IPS-18a (cell line): Measurements from ENCODE around the gene DLG2.

Experiments used
- H3K27ac ChIP-seq: one replicate; pipeline ENCODE4 v1.5.1; 2013; ENCODE audit warnings: low read length
- H3K27me3 ChIP-seq: one replicate; pipeline ENCODE4 v1.6.1; 2013; ENCODE audit warnings: mild to moderate bottlenecking, low read length; ENCODE audit not compliant: control insufficient read depth, insufficient read depth
- H3K36me3 ChIP-seq: one replicate; pipeline ENCODE4 v1.6.1; 2013; ENCODE audit warnings: low read depth, low read length; ENCODE audit not compliant: control insufficient read depth
- H3K4me1 ChIP-seq: one replicate; pipeline ENCODE4 v1.6.1; 2013; ENCODE audit warnings: low read depth, low read length; ENCODE audit not compliant: control insufficient read depth
- H3K4me3 ChIP-seq: one replicate; pipeline ENCODE4 v1.5.1; 2013; ENCODE audit warnings: low read length
- H3K9ac ChIP-seq: one replicate; pipeline ENCODE4 v1.6.1; 2013; ENCODE audit warnings: mild to moderate bottlenecking, low read length, moderate library complexity
- H3K9me3 ChIP-seq: one replicate; pipeline ENCODE4 v1.6.1; 2013; ENCODE audit warnings: low read depth, low read length; ENCODE audit not compliant: control insufficient read depth

Gene DLG2

GRCh38 chr11:84413549-84413948 is 1213.6 kb downstream of the DLG2 start:
- H3K9me3 ChIP-seq, result no peaks in the 10 kb centered on the region
- H3K27ac ChIP-seq, result no peak overlapping the region
- H3K27me3 ChIP-seq, result no peaks in the 10 kb centered on the region
- H3K36me3 ChIP-seq, result no peaks in the 10 kb centered on the region
- no peak overlapping the region for H3K9ac ChIP-seq
- no peak overlapping the region for H3K4me3 ChIP-seq
- H3K4me1 ChIP-seq, result peaks cover 8% of the 10 kb centered on the region

DNA sequence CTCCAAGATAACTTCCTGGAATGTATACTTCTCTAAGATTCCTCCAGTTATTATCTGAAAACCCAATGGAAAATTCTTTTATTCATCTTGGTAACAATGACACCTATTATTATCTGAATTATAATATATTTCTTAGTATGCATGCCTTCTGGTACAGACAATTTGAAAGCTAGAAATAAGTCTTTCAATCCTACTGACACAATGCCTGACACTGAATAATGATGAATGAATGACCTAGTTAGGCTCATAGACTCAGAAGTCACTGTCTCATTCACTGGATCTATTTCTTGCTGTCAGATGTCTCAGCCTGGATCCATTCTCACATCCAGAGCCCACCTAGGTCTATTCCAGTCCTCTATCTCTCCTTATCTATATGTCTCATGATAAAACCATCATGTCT is 1214.3 kb downstream of the DLG2 start:
- Histone ChIP-seq H3K9ac (no peak overlapping the region), H3K27ac (no peak overlapping the region), H3K36me3 (no peaks in the 10 kb centered on the region), H3K4me3 (no peak overlapping the region), H3K27me3 (no peaks in the 10 kb centered on the region), H3K9me3 (no peaks in the 10 kb centered on the region), H3K4me1 (peaks cover 8% of the 10 kb centered on the region)

GRCh38 chr11:84408946-84409411 is 1218.2 kb downstream of the DLG2 start:
- Histone ChIP-seq H3K9me3 (no peaks in the 10 kb centered on the region), H3K27ac (no peak overlapping the region), H3K9ac (no peak overlapping the region)

DNA sequence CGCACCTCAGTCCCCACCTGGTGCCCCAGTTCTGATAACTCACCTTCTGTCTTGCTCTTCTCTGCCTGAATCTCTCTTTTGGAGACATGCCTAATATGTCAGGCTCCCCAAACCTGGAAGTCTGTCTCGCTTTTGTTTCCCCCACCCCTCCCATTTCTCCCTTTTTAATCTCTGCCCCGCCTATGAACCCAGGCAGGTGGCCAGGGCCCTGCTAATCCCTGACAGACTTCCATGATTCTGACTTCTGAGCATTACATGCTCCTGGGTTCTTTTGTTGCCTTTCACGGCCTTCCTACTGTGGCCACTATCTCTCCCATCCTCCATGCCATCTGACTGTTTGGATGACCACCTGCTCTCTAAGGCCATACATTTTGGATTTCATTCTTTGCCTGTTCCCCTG is 1220.1 kb downstream of the DLG2 start:
- H3K36me3 ChIP-seq, result no peaks in the 10 kb centered on the region
- no peaks in the 10 kb centered on the region for H3K9me3 ChIP-seq
- H3K4me3 ChIP-seq, result no peak overlapping the region
- H3K27ac ChIP-seq, result no peak overlapping the region
- no peak overlapping the region for H3K9ac ChIP-seq
- H3K4me1 ChIP-seq, result peaks cover 8% of the 10 kb centered on the region
- H3K27me3 ChIP-seq, result no peaks in the 10 kb centered on the region

More at GRCh38 chr11:84408946-84409411, 1218.2 kb downstream of the DLG2 start:
- H3K27me3 ChIP-seq, result no peaks in the 10 kb centered on the region
- H3K36me3 ChIP-seq, result no peaks in the 10 kb centered on the region
- peaks cover 8% of the 10 kb centered on the region for H3K4me1 ChIP-seq
- H3K4me3 ChIP-seq, result no peak overlapping the region

GRCh38 chr11:84398017-84398626 is 1229.0 kb downstream of the DLG2 start:
- Histone ChIP-seq H3K27ac (no peak overlapping the region), H3K9ac (no peak overlapping the region), H3K4me1 (no peaks in the 10 kb centered on the region), H3K4me3 (no peak overlapping the region), H3K27me3 (no peaks in the 10 kb centered on the region), H3K36me3 (no peaks in the 10 kb centered on the region), H3K9me3 (no peaks in the 10 kb centered on the region)

DNA sequence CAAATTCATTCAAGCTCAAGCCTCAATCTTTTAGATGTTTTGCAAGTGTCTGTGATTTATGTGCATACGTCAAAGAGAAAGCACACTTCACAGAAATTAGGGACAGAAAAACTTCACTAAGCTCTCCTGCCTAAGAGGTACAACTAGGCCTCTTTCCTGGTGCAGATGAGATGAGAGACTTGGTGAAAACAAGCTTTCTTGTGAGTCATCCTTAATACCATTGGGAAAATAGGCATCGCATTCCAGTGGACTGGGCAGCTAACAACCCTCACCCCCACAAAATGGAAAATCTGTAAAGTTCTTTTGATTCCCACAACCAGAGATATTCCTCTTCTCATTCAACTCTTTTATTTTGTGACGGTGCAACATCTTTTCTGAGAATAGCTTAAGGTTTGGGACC is 1230.6 kb downstream of the DLG2 start:
- H3K27ac ChIP-seq, result no peak overlapping the region
- H3K9me3 ChIP-seq, result no peaks in the 10 kb centered on the region
- no peaks in the 10 kb centered on the region for H3K27me3 ChIP-seq
- H3K9ac ChIP-seq, result no peak overlapping the region
- H3K36me3 ChIP-seq, result no peaks in the 10 kb centered on the region
- no peak overlapping the region for H3K4me3 ChIP-seq
- H3K4me1 ChIP-seq, result no peaks in the 10 kb centered on the region

DNA sequence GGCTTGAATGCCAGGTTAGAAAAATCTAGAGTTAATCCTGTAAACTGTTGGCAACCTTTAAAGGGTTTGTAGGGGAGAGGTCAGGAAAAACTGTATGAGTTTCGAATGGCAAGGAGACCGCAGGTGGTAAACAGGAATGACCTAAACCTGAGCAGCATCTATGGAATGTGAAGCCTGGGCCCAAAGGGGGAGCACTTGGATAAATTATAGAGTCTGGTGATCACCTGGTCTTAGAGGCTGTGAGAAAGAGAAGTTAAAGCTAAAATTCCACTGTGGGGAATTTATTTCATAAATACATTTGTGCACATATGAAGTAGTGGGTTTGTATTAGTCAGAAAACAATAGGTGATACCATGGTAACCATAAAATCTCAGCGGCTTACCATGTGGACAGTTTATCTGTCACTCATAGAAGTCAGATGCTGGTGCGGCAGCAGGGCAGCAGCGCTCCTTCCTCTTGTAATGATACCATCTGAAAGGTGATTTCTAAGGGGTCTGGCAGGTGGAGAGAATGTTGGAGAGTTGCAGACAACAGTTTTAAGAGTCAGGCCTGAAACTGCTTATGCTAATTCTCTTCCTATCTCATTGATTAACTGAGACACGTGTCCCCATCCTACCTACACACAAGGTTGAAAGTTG is 1236.6 kb downstream of the DLG2 start:
- H3K4me3 ChIP-seq, result no peak overlapping the region
- H3K27ac ChIP-seq, result no peak overlapping the region
- no peaks in the 10 kb centered on the region for H3K27me3 ChIP-seq

DNA sequence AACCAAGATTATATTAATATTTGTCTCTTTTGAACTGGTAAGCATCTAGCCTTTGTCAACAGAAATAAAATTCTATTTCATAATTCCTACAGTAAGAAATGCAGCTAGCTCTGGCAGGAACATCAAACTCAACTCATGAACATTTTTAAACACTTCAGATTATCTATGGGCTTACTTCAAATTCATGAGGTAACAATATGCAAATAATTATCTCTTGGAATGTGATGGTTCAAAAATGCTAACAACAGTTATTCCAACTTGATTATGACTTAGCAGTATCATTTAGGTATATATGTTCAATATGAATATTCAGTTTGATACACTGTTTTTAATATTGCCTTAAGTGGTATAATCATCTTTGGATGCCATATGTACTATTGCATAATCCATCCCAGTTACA is 1237.4 kb downstream of the DLG2 start:
- H3K36me3 ChIP-seq, result no peaks in the 10 kb centered on the region
- peaks cover 8% of the 10 kb centered on the region for H3K4me1 ChIP-seq
- H3K27me3 ChIP-seq, result no peaks in the 10 kb centered on the region
- H3K9me3 ChIP-seq, result no peaks in the 10 kb centered on the region
- no peak overlapping the region for H3K27ac ChIP-seq
- no peak overlapping the region for H3K9ac ChIP-seq
- H3K4me3 ChIP-seq, result no peak overlapping the region

More for the DNA sequence above, 1236.6 kb downstream of the DLG2 start:
- Histone ChIP-seq H3K9me3 (no peaks in the 10 kb centered on the region), H3K36me3 (no peaks in the 10 kb centered on the region), H3K4me1 (peaks cover 8% of the 10 kb centered on the region), H3K9ac (no peak overlapping the region)

DNA sequence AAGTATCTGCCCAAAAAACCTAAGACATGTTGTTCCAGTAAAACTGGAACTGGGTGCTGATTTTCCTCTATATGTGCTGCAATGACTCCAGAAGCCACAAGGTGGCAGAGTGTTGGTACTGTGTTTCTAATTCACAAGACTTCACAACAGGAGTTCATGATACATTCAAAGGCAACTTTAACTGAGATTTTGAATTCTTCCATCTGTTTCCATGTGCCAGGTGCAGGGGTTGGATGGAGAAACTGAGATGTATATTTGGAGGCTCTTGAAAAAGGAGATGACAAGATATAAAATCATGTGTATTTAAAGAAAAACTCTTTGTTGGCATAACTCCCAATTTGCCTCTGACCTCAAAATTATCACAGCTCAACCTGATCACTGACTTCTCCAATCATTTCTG is 1242.4 kb downstream of the DLG2 start:
- Histone ChIP-seq H3K27ac (no peak overlapping the region), H3K36me3 (no peaks in the 10 kb centered on the region), H3K9me3 (no peaks in the 10 kb centered on the region), H3K9ac (no peak overlapping the region), H3K27me3 (no peaks in the 10 kb centered on the region), H3K4me3 (no peak overlapping the region), H3K4me1 (no peaks in the 10 kb centered on the region)

- no peaks in the 10 kb centered on the region for H3K36me3 ChIP-seq
- no peak overlapping the region for H3K9ac ChIP-seq
- H3K4me1 ChIP-seq, result no peaks in the 10 kb centered on the region
Observed at GRCh38 chr11:84383576-84383975, 1243.6 kb downstream of the DLG2 start.

GRCh38 chr11:84381666-84382065 is 1245.5 kb downstream of the DLG2 start:
- H3K9me3 ChIP-seq, result no peaks in the 10 kb centered on the region

More at GRCh38 chr11:84383576-84383975, 1243.6 kb downstream of the DLG2 start:
- no peaks in the 10 kb centered on the region for H3K27me3 ChIP-seq
- H3K4me3 ChIP-seq, result no peak overlapping the region
- no peaks in the 10 kb centered on the region for H3K9me3 ChIP-seq
- no peak overlapping the region for H3K27ac ChIP-seq

GRCh38 chr11:84372381-84372950 is 1254.7 kb downstream of the DLG2 start:
- H3K4me1 ChIP-seq, result no peaks in the 10 kb centered on the region
- H3K27me3 ChIP-seq, result no peaks in the 10 kb centered on the region
- H3K27ac ChIP-seq, result no peak overlapping the region
- H3K9me3 ChIP-seq, result no peaks in the 10 kb centered on the region
- no peaks in the 10 kb centered on the region for H3K36me3 ChIP-seq
- no peak overlapping the region for H3K9ac ChIP-seq
- H3K4me3 ChIP-seq, result no peak overlapping the region

More at GRCh38 chr11:84381666-84382065, 1245.5 kb downstream of the DLG2 start:
- H3K9ac ChIP-seq, result no peak overlapping the region
- no peak overlapping the region for H3K4me3 ChIP-seq
- H3K27ac ChIP-seq, result no peak overlapping the region
- H3K27me3 ChIP-seq, result no peaks in the 10 kb centered on the region
- no peaks in the 10 kb centered on the region for H3K4me1 ChIP-seq
- H3K36me3 ChIP-seq, result no peaks in the 10 kb centered on the region
